GM13977 (cell line): Measurements from ENCODE around the gene KMT2D.

Source experiments
- DNase-seq: peaks from one replicate; pipeline ENCODE4 v3.0.0; 2012; ENCODE audit warnings: low spot score
- CTCF ChIP-seq: IDR thresholded peaks from 2 replicates; pipeline ENCODE4 v1.5.1; 2012; ENCODE audit warnings: mild to moderate bottlenecking, control low read depth; ENCODE audit not compliant: insufficient read depth; ENCODE audit errors: extremely low read depth, missing control alignments
- in situ Hi-C: fragments of 300-500 bp; cut with MboI; formaldehyde crosslinking; loops from one replicate; pipeline ENCODE4 v1.12.0; 2022; ENCODE audit warnings: low sequenced_read_pairs, low pct_unique_long_range_greater_than_20kb, mixed read lengths, inconsistent platforms; ENCODE audit not compliant: unreplicated experiment

The KMT2D gene

GRCh38 chr12:49030119-49030518 lies 30.5 kb downstream of the KMT2D start:
- no peak for TF ChIP-seq CTCF
- in situ Hi-C loops = no loop called here
- DNase-seq = no peak

GRCh38 chr12:49028666-49029275 lies 31.8 kb downstream of the KMT2D start:
- no peak for DNase-seq
- in situ Hi-C loops = no loop called here
- TF ChIP-seq CTCF = no peak

GRCh38 chr12:49027846-49028555 lies 32.6 kb downstream of the KMT2D start:
- TF ChIP-seq CTCF = no peak
- no peak for DNase-seq
- in situ Hi-C loops = no loop called here

- in situ Hi-C loops = no loop called here
- TF ChIP-seq CTCF = no peak
- no peak for DNase-seq
Observed at GRCh38 chr12:49026678-49027480, 33.7 kb downstream of the KMT2D start.

- TF ChIP-seq CTCF = no peak
- no peak for DNase-seq
- in situ Hi-C loops = no loop called here
Observed at GRCh38 chr12:49026101-49026500, 34.5 kb downstream of the KMT2D start.

- no peak for TF ChIP-seq CTCF
- in situ Hi-C loops = no loop called here
- DNase-seq = no peak
Observed at GRCh38 chr12:49025463-49025862, 35.1 kb downstream of the KMT2D start.
